GM12872 (cell line): ENCODE data around the gene ACTN1.

Source experiments
- TF ChIP-seq, protein P1 (sequence below): IDR thresholded peaks from 3 replicates; pipeline ENCODE4 v1.5.1; 2011; ENCODE audit warnings: low read depth, mild to moderate bottlenecking, low read length, moderate library complexity; ENCODE audit not compliant: insufficient read depth

Gene ACTN1

DNA sequence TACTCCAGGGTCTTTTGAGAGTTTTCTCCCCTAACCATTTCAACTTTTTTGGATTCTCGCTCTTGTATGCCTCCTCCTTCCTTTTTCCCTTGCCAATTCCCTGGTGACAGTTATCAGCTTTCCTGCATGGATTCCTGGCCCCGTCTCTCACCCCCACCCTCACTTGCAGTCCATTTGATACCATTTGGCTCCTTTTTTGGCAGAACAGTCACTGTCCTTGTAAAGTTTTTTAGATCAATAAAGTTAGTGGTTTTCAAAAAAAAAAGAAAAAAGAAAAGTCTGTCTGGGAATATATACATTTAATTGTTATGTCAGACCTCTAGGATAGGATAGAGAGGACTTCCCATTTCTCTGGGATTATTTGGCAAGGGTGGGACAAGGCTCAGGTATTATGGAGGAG is 42.1 kb downstream of the ACTN1 start:
- TF ChIP-seq, protein P1, sequence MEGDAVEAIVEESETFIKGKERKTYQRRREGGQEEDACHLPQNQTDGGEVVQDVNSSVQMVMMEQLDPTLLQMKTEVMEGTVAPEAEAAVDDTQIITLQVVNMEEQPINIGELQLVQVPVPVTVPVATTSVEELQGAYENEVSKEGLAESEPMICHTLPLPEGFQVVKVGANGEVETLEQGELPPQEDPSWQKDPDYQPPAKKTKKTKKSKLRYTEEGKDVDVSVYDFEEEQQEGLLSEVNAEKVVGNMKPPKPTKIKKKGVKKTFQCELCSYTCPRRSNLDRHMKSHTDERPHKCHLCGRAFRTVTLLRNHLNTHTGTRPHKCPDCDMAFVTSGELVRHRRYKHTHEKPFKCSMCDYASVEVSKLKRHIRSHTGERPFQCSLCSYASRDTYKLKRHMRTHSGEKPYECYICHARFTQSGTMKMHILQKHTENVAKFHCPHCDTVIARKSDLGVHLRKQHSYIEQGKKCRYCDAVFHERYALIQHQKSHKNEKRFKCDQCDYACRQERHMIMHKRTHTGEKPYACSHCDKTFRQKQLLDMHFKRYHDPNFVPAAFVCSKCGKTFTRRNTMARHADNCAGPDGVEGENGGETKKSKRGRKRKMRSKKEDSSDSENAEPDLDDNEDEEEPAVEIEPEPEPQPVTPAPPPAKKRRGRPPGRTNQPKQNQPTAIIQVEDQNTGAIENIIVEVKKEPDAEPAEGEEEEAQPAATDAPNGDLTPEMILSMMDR: no peak

DNA sequence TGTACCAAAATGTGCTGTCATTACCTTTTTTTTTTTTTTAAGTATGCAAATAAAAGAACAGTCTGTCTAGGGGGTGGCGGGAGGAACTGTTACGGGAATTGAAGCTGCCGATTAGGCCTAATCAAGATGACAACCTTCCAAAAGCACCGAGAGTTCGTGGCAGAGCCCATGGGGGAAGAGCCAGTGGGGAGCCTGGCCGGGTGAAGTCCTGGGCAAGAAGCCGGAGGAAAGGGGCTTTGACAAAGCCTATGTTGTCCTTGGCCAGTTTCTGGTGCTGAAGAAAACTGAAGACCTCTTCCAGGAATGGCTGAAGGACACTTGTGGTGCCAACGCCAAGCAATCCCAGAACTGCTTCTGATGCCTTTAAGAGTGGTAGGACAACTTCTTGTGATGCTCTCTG is 42.6 kb downstream of the ACTN1 start:
- TF ChIP-seq, protein P1: no peak

DNA sequence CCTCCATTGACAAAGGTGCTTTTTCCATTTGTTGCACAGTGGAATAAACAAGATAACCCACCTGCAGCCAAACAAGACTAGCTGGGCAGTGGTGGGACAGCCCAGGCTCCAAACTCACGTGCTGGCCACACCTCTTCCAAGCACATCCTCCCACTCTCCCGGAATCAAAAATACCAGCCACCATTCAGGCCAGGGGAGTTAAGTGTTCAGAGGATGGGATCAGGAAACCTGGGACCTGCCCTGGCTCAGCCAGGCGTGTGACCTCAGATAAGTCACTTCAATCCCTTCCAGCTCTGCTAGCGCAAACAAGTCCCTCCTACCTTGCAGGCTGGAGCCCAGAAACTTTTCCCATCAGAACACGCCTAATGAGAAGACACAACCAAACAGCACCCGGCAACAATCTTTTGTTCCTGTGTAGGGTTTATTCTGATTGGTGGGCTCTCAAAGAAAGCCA is 43.3 kb downstream of the ACTN1 start:
- TF ChIP-seq, protein P1: no peak

DNA sequence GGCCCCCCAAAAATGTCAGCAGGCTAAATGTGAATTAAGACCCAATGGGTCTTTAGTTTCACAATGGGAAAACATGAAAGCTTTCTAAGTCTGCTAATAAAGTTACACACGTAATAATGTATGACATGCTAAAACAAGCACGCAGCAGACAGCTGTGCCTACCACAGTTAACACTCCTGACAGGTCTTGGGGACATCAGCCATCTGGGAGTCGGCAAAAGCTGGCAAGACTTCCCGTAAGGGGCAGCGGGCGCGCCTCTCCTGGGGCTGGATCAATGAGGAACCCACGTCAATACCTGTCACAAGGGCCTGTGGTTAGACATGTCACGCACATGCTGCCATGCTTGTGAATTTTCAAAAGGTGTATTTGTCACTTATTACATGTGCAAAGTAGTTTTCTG is 45.0 kb downstream of the ACTN1 start:
- TF ChIP-seq, protein P1: no peak

DNA sequence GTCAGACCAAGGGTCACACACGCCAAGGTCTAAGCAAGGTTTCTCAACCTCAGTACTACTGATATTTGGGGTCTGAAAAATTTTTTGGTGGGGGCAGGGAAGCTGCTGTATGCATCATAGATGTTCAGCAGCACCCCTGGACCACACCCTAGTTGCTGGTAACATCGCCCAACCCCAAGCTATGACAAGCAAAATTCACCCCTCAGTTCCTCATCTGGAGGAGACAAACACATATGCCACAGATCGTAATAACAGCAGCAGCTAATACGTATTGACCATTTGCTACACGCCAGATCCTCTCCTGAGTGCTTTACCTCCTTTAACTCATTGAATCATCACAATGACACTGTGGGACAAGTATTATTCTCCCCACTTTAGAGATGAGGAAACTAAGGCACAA is 46.4 kb downstream of the ACTN1 start:
- TF ChIP-seq, protein P1: no peak

DNA sequence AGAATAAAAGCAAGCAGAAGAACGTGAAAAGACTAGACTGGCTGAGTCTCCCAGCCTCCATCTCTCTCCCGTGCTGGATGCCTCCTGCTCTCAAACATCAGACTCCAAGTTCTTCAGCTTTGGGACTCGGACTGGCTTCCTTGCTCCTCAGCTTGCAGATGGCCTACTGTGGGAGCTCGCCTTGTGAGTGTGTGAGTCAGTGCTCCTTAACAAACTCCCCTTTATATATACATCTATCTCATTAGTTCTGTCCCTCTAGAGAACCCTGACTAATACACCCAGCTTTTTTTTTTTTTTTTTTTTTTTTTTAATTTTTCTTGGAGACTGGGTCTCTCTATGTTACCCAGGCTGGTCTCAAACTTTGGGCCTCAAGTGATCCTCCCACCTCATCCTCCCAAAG is 46.9 kb downstream of the ACTN1 start:
- TF ChIP-seq, protein P1: no peak

DNA sequence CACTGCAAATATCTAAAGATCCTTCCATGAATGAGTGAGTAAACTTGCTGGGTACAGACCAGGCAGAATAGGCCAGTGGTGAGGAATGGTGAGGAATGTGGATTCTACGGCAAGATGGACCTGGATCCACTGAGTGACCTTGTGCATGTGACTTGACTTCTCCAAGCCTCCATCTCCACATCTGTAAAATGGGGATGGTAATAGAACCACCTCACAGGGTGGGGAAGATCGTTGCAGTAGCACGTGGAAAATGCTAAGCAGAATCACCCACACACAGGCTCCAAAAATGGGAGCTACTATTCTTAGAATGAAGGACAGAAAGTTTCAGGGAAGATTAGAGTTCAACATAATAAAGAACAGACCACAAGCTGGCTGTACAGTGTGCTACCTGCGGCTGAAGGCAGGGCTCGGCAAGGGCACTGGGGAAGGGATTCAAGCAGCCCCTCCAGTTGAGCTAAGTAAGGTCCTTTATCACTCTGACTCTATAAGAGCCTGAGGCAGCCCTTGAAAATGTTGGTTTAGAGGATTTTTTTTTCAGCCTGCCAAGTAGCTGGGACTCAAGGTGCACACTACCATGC is 47.5 kb downstream of the ACTN1 start:
- TF ChIP-seq, protein P1: no peak
